Measurements from ENCODE around the gene TRIM29. TPM values are rescaled to one million over a fixed set of nuclear protein-coding genes. Genes with fewer than 3 reads are reported as not detected.

The TRIM29 gene
- total and polyA plus RNA-seq, 2 of the 4 experiments (the other 2 are of a cell fraction) = not detected

DNA sequence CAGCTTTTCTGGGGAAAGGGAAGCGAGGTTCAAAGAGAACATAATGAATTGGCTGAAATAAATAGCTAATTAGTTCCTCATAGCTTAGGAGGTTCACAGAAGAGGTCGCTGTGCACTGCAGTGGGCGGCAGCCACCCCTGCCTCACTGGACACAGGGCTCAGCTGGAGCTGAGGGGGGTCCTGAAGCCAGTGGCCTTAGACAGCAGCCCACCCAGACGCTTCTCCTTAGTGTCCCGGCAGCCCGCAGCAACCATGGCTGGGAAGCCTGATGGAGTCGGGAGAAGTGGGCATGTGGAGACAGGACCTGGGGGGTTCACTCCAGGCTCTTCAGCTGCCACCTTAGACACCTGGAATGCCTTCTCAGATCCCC is 75.4 kb downstream of the TRIM29 start:
- H2AK9ac ChIP-seq (replicated peaks; ENCODE audit: low read depth, low read length, poor library complexity) = no peak overlapping the region
- no peak overlapping the region for H3K23ac ChIP-seq (ENCODE audit: low read depth, low read length)
- intact Hi-C loops (cut with micrococcal nuclease) = no loop called here
- dilution Hi-C loops (cut with HindIII; ENCODE audit: low sequenced_read_pairs, unreplicated experiment) = no loop called here
- WGBS, 2 experiments (ENCODE audit: extremely low coverage in 2 of 2, insufficient read length in 1 of 2) = 30% methylated on average over 3 of the region's 7 CpGs; no CpG with 5 or more reads in 1 of the 2 experiments
- no peak overlapping the region for H3K4ac ChIP-seq (ENCODE audit: low read depth, low read length)
- CTCF ChIA-PET = no interaction called here
- BruUV-seq (replicated peaks) = no TSS peak
- no peak overlapping the region for H2BK15ac ChIP-seq (ENCODE audit: low read depth, low read length)
- H3K36me3 ChIP-seq (ENCODE audit: control insufficient read depth, insufficient read depth, low read length) = no peaks in the 10 kb centered on the region
- H4K20me1 ChIP-seq (ENCODE audit: insufficient read depth, low read length) = no peaks in the 10 kb centered on the region
- H2BK5ac ChIP-seq (ENCODE audit: low read depth, low read length, poor library complexity, severe bottlenecking) = no peak overlapping the region
- no peak for ATAC-seq (ENCODE audit: low read depth)
- H3K4me3 ChIP-seq (ENCODE audit: insufficient read depth, low read depth, low read length) = no peak overlapping the region
- H3K4me1 ChIP-seq (ENCODE audit: control insufficient read depth, insufficient read depth, low read length) = no peaks in the 10 kb centered on the region
- no peak for TF ChIP-seq MXI1 (IDR thresholded peaks at IDR 0.05; ENCODE audit: borderline replicate concordance, low read depth, low read length)
- no peak for TF ChIP-seq SMC3 (IDR thresholded peaks at IDR 0.05; ENCODE audit: low read depth, low read length)
- no peak for TF ChIP-seq RAD21 (IDR thresholded peaks at IDR 0.05; ENCODE audit: low read length)
- TF ChIP-seq RFX5 (IDR thresholded peaks at IDR 0.05; ENCODE audit: low read depth, low read length) = no peak
- no peak for TF ChIP-seq CEBPB (IDR thresholded peaks at IDR 0.05; ENCODE audit: low read depth, low read length)
- TF ChIP-seq, protein P1, sequence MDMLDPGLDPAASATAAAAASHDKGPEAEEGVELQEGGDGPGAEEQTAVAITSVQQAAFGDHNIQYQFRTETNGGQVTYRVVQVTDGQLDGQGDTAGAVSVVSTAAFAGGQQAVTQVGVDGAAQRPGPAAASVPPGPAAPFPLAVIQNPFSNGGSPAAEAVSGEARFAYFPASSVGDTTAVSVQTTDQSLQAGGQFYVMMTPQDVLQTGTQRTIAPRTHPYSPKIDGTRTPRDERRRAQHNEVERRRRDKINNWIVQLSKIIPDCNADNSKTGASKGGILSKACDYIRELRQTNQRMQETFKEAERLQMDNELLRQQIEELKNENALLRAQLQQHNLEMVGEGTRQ (IDR thresholded peaks at IDR 0.05; ENCODE audit: low read depth, low read length) = no peak
- no peak for TF ChIP-seq MAFK (IDR thresholded peaks at IDR 0.05; ENCODE audit: low read depth, low read length)
- TF ChIP-seq POLR2A (IDR thresholded peaks at IDR 0.05; ENCODE audit: low read depth, low read length) = no peak
- no peak for TF ChIP-seq CHD1 (IDR thresholded peaks at IDR 0.05; ENCODE audit: low read depth, low read length)
- no peak for TF ChIP-seq MAZ (IDR thresholded peaks at IDR 0.05; ENCODE audit: borderline replicate concordance, low read depth, low read length)
- TF ChIP-seq BHLHE40 (IDR thresholded peaks at IDR 0.05; ENCODE audit: low read depth, low read length) = no peak
- TF ChIP-seq FOS (IDR thresholded peaks at IDR 0.05; ENCODE audit: low read depth, low read length) = no peak
- TF ChIP-seq, protein P2, sequence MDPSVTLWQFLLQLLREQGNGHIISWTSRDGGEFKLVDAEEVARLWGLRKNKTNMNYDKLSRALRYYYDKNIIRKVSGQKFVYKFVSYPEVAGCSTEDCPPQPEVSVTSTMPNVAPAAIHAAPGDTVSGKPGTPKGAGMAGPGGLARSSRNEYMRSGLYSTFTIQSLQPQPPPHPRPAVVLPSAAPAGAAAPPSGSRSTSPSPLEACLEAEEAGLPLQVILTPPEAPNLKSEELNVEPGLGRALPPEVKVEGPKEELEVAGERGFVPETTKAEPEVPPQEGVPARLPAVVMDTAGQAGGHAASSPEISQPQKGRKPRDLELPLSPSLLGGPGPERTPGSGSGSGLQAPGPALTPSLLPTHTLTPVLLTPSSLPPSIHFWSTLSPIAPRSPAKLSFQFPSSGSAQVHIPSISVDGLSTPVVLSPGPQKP (IDR thresholded peaks at IDR 0.05; ENCODE audit: borderline replicate concordance, low read depth, low read length) = no peak
- TF ChIP-seq, protein P3, sequence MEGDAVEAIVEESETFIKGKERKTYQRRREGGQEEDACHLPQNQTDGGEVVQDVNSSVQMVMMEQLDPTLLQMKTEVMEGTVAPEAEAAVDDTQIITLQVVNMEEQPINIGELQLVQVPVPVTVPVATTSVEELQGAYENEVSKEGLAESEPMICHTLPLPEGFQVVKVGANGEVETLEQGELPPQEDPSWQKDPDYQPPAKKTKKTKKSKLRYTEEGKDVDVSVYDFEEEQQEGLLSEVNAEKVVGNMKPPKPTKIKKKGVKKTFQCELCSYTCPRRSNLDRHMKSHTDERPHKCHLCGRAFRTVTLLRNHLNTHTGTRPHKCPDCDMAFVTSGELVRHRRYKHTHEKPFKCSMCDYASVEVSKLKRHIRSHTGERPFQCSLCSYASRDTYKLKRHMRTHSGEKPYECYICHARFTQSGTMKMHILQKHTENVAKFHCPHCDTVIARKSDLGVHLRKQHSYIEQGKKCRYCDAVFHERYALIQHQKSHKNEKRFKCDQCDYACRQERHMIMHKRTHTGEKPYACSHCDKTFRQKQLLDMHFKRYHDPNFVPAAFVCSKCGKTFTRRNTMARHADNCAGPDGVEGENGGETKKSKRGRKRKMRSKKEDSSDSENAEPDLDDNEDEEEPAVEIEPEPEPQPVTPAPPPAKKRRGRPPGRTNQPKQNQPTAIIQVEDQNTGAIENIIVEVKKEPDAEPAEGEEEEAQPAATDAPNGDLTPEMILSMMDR (conservative IDR thresholded peaks at IDR 0.05; ENCODE audit: low read depth, low read length) = no peak
- no peak for TF ChIP-seq RCOR1 (IDR thresholded peaks at IDR 0.05; ENCODE audit: insufficient replicate concordance, low read length)
- no peak for TF ChIP-seq NFE2L2 (IDR thresholded peaks at IDR 0.05; ENCODE audit: low read depth, low read length)
- H3K14ac ChIP-seq (replicated peaks; ENCODE audit: low read depth, low read length) = no peak overlapping the region
- no peaks in the 10 kb centered on the region for H3K9me1 ChIP-seq (ENCODE audit: insufficient read depth, low read length)
- H2AK5ac ChIP-seq (ENCODE audit: low read depth, low read length) = no peak overlapping the region
- in situ Hi-C loops (cut with MboI; ENCODE audit: low sequenced_read_pairs) = no loop called here
- H3K56ac ChIP-seq (ENCODE audit: extremely low read depth, insufficient read depth, low read length) = no peak overlapping the region
- no peak overlapping the region for H4K8ac ChIP-seq (ENCODE audit: low read depth in 2 of 2, low read length in 2 of 2)
- no peak overlapping the region for H2BK20ac ChIP-seq (ENCODE audit: low read depth, low read length)
- H3K4me2 ChIP-seq (ENCODE audit: low read depth, low read length) = no peak overlapping the region
- H3K9ac ChIP-seq (ENCODE audit: low read depth, low read length) = no peak overlapping the region
- no peak overlapping the region for H2BK120ac ChIP-seq (ENCODE audit: low read depth, low read length)
- no peak overlapping the region for H2AFZ ChIP-seq (replicated peaks; ENCODE audit: low read length, poor library complexity)
- H3K27me3 ChIP-seq (ENCODE audit: control insufficient read depth, insufficient read depth, low read length) = peaks cover 33% of the 10 kb centered on the region
- H3K27ac ChIP-seq (ENCODE audit: insufficient read depth, low read length) = no peak overlapping the region
- DNase-seq = no peak
- no peak overlapping the region for H4K5ac ChIP-seq (ENCODE audit: low read depth, low read length)
- H3K9me3 ChIP-seq (ENCODE audit: control insufficient read depth, insufficient read depth, low read length) = no peaks in the 10 kb centered on the region
- POLR2A ChIA-PET (ENCODE audit: unreplicated experiment) = no interaction called here
- H4K91ac ChIP-seq (ENCODE audit: insufficient read depth, low read depth, low read length) = no peak overlapping the region
- no peaks in the 10 kb centered on the region for H3K79me1 ChIP-seq (ENCODE audit: low read depth in 1 of 2, low read length in 2 of 2)
- H3K18ac ChIP-seq (ENCODE audit: low read depth, low read length) = no peak overlapping the region

All from IMR-90 (cell line).